ENCODE data around the gene DUSP5.

Gene DUSP5

GRCh38 chr10:110544958-110545537, 47.3 kb downstream of the DUSP5 start:
- no peak for DNase-seq (ENCODE audit: low spot score)

DNA sequence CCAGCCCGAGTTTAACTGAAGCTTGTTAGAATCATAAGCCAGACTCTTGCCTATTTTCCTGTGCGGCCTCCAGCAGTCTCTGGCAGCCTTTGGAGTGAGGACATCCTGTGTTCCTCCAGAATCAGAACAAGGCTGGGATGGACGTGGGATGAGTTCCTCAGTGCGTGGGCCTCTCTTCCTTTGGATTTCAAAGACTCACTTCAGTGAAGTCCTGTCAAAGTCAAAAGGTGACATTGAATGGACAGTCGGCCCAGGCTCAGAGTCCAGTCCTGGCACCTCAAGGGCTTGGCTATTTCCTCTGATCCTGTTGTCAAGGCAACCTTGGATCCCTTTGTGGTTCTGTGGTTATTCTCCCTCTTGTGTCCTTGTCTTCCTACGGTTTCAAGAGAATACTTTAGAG, 48.4 kb downstream of the DUSP5 start:
- no peak for DNase-seq (ENCODE audit: low spot score)

DNA sequence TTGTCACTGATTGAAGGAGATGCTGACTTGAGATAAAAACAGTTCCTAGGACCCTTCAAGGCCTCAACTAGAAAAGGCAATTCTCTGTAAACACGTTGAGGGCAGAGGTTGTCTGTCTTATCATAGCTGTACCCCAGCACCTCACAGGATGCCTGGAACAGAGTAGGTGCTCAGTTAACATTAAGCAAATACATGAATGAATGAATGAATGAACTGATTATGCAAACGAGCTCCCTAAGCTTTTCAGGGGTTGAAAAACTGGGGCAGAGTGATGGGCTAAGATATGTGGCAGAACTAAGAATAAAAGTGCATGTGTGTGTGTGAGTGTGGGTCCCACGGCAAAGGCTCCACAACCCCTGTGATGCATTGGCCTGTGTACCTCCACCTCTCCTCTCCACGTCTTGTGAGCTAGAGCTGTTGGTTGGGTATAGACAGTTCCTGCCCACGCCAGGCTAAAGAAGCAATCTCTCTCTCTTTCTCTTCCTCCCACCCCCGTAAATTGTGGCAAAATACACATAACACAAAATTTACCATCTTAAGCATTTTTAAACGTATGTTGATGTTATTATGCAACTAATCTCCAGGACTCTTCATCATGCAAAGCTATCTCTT, 48.9 kb downstream of the DUSP5 start:
- no peak for DNase-seq (ENCODE audit: low spot score)

DNA sequence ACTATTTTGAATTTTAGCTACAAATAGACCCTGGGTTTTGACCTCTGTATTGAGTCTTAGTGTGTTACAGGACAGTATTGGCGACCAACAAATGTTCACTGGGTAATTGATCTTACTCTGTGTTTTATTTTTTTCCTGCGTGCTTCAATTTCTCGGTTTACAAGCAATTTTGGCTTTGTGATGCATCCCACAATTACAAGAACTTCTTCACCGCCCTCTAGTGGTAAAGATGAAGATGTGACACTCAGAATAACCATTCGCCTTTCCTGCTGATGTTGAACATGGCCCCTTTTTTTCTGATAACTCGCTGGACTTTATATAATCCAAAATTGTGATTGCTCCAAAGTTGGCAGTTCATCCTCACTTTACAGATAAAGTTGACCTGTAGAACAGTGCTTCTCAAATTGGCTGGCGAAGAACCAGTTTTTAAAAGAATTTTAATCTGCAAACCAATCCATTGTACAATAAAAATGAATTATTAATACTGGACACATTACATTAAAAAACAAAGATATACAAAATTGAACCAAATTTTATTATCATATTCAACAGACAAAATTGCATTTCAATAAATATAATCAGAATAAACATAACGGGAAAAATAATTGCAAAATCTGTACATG, 49.5 kb downstream of the DUSP5 start:
- peak; percentile 65 for DNase-seq (ENCODE audit: low spot score)

GRCh38 chr10:110548002-110548401, 50.3 kb downstream of the DUSP5 start:
- DNase-seq (ENCODE audit: low spot score): no peak

GRCh38 chr10:110549211-110549610, 51.5 kb downstream of the DUSP5 start:
- DNase-seq (ENCODE audit: low spot score): no peak

- no peak for DNase-seq (ENCODE audit: low spot score)
These were observed 56.2 kb downstream of the DUSP5 start for GRCh38 chr10:110553905-110554304.

GRCh38 chr10:110556296-110556695, 58.6 kb downstream of the DUSP5 start:
- DNase-seq (ENCODE audit: low spot score): no peak

DNA sequence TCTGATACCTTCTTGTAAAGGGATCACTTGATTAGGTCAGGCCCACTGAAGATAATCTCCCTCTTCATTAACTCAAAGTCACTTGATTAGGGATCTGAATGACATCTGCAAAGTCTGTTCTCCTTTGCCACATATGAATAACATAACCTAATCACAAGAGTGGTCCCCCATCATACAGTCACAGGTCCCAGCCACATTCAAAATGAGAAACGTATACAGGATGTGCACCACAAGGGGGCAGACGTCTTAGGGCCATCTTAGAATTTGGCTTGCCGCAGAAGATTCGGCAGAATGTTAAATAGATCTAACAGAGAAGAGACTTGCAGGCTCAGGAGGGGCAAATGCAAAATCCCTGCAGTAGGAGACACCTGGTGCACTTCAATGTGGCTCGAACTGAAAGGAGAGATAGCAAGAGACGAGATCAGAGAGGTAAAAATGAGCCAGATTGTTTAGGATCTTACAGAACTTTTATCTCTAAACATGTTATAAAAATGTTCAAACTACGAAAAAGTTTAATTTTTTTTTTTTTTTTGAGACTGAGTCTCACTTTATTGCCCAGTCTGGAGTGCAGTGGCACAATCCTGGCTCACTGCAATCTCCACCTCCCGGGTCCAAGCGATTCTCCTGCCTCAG, 59.4 kb downstream of the DUSP5 start:
- DNase-seq (ENCODE audit: low spot score): peak; percentile 76

DNA sequence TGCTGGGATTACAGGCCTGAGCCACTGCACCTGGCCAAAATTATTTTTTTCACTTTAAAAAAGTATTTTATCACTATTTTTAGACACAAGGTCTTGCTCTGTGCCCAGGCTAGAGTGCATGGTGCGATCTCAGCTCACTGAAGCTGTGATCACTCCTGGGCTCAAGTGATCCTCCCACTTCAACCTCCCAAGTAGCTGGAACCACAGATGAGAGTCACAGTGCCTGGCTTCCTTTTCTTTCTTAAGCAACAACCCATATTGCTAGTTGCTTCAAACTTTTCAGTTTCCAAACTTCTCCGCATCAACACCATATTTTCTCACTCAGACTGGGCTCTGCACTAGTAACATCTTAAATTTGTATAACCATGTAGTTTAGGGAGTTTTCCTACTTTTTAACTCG, 60.3 kb downstream of the DUSP5 start:
- DNase-seq (ENCODE audit: low spot score): no peak

DNA sequence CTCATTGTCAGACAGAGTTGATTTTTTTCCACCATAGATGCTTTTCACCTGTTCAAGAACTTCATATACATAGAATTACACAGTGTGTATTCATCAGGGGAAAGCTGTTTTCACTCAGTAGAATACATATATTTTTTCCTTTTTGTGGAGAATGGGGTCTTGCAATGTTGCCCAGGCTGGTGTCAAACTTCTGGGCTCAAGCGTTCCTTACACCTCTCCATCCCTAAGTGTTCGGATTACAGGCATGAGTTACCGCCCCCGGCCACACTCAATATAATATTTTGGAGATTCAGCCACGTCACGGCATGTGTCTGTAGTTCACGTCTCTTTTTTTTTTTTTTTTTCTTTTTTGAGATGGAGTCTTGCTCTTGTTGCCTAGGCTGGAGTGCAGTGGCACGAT, 62.3 kb downstream of the DUSP5 start:
- DNase-seq (ENCODE audit: low spot score): no peak
